NCI-H2196 treated with DMSO at 0.1 percent for 48 hours (cell line): ENCODE measurements around the gene EFCAB11.
"Not testable (repeated sequence)": the region's sequence is repeated elsewhere in the genome, so short reads cannot be mapped to it uniquely, and the experiment has no call there.

ENCODE experiments used
- DNase-seq: peaks from one replicate; lab custom pipeline; 2025; ENCODE audit not compliant: unreplicated experiment; lab: John Stamatoyannopoulos, UW

EFCAB11 gene

DNA sequence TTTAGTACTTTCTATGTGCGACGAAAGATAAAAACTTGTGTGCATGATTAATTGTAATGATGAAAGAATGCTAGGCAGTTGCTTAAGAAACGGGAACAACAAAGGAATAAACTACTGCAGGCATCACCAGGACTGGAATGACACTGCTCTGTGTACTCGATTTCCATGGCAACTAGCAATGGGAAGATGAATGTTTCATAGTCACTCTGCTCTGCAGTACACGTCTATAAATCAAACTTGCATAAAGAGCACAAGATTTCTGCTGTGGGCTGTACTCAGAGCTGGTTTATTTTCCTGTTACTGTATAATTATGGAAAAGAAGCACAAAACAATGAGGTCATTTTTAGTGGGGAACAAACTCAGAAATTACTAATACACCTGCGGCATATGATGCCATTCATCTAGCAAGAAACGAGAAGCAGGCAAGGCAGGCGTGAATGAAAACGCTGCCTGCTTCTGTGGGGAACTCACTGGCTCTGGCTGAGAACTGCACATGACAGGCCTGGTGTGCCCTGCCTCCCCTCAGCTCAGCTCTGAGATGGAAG, 41.8 kb downstream of the EFCAB11 start:
- DNase-seq = no peak

DNA sequence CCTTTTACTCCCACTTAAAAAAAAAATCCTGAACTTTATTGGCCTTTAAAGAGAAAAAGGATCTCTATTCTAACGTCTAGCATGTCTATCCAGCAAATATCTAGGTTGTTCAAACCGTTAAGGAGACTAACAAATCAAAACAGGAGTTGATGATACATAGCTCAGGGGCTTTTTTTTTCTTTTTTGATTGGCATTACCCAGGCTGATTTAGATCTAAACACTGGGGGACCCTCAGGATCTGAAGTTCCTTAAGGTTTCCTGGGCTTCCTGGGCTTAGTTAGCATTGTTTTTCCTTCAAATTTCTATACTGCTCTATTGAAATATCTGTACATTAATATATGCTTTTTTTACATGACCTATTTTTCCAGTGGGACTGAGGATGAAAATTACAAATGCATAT, 42.3 kb downstream of the EFCAB11 start:
- no peak for DNase-seq

DNA sequence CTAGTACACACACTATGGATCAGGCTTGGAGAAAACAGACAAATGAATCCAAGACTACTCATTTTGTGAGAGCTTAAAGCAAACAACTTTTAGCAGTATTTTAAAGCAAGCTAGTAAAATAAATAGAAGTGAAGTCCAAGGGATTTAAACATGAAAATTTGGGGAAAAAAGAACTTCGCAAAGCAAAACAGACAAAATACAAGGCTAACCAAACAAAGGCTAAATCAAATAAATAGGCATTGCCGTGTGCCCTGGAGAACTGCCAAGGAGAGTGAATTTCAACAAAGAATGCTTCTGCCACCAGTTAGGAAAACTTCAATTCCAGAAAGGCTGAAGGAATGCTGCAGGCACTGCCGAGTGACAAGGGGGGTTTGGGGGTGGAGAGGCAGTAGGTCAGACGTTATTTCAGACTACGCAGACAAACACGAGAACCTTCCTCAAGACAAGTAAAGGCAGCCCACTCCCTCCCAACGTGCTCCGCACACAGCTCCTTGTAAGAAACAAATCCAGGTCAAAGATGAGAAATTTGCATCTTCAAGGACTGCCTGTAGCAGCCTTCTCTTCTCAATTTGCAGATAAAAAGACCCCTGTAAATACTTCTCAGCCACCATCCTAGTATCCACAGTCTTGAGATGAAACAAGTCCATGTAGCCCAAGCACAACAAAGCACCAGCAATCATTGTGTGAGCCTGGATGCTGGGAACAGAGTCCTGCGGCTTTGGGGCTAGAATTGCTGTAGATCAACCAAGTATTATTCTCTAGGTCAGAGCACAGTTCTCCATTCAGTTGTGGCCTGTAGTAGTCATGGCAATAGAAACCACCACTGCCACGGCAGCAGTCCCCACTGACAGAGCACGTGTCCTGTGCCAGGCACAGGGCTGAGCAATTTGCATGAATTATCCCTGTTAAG, 43.3 kb downstream of the EFCAB11 start:
- DNase-seq = no peak

DNA sequence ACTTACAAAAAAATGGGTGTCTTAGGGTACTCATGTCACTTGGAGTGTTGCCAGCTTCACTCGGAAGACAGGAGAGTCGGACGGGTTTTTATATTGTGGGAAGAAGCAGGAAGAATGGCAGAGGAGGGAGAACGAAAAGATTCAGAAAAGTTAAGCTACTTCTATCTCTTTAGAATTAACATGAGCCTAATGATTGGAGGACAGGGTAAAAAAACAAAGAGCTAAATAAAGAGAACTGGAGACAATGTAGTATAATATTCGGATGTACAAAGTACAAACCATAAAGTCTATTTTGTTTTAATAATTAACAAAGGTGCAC, 43.9 kb downstream of the EFCAB11 start:
- DNase-seq = no peak

DNA sequence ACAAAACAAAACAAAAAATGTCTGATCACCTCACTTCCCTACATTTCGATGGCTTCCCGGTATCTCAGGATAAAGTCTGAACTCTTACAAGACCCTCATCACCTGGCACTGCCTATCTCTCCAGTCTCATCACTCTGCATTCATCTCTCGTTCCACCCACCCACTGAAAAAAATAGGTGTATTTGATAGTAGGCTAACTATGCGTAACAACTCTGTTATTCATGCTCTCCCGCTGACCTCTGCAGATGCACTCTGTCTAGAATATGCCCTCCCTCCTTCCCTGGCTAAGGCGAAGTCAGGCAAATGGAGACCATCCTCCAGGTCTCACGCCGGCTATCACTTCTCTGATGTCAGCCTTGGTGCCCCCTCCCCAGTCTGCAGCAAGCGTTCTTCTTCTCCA, 44.9 kb downstream of the EFCAB11 start:
- no peak for DNase-seq

DNA sequence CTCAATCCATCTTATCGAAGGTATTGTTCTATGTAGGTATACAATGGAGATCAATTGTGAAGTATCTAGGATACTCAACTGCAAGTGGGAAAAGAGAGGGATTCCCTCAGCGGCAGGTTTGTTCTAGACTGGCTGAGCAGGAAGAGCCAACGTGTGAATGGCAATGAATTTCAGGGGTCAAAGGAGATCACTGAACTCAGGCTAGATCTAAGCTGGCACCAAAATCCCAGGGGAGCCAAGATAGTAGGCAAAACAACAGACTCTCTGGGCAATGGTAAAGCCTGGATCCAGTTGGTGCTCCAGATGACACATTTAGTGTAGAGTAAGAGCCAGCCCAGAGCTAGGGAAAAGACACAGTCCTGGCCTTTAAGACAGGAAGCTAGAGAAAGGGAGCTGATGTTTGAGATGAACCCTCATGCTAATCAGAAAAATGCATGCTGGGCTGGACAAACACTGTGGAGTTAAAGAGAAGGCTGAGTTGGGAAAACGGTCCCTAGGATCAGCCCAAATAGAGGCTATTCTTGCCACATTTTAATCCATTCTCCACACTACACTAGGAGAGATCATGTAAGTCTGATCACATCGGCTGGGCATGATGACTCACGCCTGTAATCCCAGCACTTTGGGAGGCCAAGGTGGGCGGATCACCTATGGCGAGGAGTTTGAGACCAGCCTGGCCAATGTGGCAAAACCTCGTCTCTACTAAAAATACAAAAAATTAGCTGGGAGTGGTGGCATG, 45.6 kb downstream of the EFCAB11 start:
- no peak for DNase-seq

DNA sequence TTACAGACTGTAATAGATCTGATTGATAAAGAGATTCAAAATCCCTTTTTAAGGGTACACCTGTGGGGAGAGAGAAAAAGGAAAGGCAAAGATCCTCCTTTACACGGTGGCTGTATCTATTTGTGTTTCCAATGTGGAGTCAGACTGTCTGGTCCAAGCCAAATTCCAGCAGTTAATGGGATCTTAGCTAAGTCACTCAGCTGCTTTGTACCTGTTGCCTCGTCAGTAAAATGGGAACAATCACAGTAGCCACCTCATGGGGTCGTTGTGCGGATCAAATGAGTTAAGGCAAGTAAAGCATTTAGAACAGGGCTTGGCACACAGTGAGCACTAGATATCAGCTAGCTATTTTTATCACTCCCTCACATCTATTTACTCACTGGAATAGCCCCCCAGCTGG, 46.9 kb downstream of the EFCAB11 start:
- no peak for DNase-seq

DNA sequence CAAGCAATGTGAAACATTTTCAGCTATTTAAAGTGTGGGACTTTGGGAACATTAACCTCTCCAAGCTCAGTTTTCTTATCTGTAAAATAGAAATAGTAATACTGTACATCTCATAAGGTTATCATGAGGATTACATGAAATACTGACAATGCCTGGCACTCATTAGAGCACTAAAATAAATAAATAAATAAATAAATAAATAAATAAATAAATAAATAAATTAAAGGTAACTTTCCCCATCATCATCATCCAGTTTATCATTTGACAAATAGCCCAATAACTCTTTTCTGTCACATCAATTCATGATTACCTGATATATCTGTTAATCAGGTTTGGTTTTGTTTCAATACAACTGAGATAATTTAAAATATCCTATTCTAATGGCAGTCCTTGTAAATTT, 48.5 kb downstream of the EFCAB11 start:
- no peak for DNase-seq

DNA sequence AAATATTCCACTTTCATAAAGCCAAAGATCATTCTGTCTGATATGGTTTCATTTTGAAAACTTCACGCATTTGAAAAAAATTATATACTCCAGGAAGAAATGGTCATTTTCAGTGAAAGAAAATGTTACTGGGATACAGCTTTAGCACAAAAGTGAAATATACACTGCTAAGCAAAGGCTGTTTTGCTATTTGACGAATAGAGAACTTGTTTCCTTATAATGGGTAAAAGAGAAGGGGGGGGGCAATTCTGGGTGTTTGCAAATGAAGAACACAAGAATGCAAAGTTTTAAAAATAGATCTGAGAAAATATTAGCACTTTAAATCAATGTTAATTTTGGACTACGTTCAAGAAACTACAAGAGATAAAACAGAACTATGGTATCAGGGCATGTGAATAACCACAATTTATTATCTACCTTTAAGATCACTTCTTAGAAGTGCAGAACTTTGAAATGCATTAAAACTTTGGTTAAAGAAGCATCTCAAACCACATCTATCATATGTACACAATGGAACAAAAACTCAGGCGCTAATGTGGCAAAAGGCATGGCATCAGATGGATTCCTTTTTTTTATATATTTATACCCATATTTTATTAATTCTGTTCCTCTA, 51.1 kb downstream of the EFCAB11 start:
- DNase-seq = no peak

DNA sequence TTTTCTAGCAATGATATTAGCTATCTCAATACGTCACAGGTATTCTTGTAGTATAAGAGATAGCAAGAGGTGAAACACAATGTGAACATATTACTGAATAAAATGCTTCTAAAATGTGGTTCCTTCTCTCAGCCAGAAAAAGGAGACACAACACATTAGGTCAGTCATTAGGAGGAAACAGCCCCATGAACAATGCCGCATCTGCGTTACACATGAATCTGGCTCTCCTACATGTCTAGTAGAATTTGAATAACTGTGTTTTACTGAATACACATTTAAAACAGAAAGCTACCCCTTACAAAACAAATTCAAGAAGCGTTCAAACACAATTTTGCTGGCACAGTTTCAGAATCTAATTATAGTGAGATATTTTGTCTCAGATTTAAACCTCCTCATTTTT, 51.6 kb downstream of the EFCAB11 start:
- no peak for DNase-seq

DNA sequence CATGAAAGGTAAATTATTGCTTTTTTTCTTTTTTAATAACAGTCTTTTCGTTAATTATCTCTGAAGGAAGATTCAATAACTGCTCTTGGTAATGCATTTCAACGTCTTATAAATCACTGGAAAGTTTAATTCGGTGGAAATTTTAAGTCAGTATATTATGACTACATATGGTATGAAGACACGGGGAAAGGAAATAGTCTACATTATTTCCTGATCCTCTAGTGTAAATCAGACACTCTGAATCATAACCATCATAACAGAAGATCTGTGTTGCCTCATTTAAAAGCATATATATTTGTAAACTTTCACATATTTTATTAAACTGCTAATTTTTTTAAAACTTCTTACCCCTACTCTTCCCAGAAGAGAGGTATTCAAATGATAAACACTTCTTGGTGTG, 53.7 kb downstream of the EFCAB11 start:
- DNase-seq = no peak

DNA sequence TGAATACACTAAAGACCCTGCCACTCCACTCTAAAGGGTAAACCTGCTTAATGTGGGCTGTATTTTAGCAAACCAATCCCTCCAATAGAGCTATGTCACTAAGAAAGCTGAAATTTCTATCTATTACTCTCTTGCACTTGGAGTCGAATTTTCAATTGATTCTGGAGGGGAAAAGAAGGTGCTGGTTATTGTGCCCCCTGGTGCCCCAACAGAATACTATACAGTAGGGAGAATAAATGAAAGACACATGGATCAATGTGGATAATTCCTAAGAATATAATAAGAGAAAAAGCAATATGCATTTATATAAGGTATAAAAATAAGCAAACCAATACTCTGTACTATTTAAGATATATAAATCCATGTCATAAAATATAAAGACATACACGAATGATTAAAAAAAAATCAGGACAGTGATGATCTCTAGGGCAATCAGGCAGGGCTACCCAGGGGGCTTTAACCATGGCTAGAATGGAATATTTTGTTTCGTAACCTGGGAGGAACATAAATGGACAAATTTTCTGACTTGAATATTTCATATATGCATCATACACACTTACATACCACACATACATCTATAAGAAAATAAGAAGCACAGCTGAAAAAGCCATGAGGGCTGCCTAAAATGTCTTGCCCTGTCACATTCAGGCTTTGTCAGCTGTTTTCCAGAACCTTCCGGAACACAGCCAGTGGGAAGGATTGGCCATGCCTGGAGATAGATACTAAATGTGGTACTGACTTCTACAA, 54.4 kb downstream of the EFCAB11 start:
- no peak for DNase-seq

DNA sequence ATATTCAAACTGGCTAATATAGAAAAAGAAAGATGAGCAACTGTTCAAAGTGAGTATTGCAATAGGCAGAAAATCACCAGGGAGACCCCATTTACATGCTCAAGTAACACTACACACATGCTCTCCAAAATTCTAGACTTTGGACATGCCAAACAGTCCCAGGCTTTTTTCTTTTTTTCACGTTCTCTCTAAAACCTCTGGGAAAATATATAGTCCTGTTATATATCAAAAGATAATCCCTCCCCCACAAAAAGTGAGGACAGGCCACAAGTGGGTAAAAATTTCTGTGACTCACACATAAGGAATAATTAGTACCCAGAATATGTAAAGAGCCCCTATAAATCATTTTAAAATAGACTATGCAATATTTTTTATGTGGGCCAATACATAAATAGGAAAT, 55.2 kb downstream of the EFCAB11 start:
- no peak for DNase-seq

DNA sequence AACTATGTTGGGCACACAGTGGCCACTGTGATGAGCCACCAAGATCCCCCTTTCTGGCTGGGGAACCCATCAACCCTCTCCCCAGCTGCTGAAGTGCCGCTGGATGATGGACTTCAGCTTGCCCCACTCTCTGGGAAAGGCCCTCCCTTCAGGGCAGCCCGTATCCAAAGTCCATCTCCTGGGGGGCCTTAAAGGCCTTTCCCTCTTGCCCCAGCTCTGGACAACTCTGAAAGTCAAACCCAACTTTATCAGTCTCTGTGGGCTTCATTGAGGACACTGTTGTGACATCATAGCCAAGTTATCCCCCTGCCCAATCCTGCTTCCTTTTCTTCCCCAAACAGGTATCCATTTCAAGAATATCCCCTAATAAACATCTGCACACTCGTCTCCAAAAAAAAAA, 61.1 kb downstream of the EFCAB11 start:
- not testable (repeated sequence) for DNase-seq

DNA sequence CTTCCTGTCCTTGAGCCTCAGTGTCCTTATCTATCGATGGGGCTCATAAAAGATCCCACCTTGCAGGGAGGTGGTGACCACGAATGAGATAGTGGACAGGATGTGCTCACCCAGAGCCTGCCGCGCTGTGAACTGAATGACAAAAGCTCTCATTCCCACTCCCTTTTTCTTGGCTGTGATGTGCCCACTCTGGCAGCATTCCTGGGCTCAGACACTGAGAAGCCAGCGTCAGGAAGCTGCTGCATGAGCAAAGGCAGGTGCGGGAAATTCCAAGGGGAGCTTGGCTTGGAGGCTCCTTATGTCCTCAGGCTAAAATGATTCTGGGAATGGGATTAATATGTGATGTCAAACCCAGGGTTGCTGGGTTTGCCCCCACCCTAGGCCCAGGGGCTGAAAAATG, 61.6 kb downstream of the EFCAB11 start:
- no peak for DNase-seq

DNA sequence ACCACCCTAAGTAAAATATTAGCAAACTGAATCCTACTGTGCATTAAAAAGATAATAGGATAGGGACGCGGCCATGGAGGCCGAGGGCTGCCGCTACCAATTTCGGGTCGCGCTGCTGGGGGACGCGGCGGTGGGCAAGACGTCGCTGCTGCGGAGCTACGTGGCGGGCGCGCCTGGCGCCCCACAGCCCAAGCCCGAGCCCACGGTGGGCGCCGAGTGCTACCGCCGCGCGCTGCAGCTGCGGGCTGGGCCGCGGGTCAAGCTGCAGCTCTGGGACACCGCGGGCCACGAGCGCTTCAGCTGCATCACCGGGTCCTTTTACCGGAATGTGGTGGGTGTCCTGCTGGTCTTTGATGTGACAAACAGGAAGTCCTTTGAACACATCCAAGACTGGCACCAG, 62.8 kb downstream of the EFCAB11 start:
- DNase-seq = not testable (repeated sequence)

DNA sequence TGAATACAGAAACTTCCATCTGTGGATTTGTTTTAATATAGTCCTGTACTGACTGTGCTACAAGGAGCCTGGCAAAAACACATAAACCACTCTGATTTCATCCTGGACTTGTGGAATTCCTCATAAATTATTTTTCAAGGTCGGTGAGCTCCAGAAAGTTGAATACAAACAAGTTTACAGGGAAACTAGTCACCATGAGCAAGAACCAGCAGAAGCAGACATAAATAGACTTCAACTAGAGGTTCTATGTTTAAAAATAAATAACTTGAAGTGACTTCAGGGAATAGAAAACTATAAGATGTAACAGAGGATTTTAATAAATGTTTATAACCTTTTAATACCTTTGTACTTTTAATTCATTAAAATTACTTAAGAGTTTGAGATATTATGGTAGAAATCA, 63.5 kb downstream of the EFCAB11 start:
- no peak for DNase-seq

DNA sequence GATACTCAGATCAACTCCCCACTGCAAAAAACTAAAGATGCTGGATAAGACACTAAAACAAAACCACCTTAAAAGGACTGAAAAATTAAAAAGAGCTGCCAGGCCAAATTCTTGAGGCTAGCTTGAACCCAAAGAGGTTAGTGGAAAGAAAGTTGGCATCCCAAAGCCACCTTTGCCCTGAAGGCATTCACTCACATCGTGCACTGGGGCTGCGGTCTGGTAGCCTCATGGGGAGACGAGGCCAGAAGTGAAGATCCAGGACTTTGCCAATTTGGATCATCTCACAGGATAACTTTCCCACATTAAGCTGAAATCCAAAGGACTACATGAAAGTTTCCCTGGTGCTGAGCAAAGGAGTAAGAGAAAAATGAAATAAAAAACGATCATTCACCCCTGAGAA, 63.9 kb downstream of the EFCAB11 start:
- no peak for DNase-seq

DNA sequence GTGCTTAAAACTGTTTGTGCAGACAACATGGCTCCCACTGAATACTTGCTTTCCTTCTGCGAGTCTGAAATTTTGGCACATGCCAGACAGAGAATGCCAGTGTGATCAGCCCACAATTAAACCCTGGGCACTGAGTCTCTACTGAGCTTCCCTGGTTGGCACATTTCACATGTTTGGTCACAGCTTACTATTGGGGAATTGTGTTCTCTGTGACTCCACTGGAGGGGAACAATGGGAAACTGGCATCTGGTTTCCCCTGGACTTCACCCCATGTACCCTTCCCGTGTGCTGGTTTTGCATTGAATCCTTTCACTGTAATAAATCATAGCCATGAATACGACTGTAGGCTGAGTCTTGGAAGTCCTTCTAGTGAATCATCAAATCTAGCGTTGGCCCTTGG, 64.9 kb downstream of the EFCAB11 start:
- no peak for DNase-seq

DNA sequence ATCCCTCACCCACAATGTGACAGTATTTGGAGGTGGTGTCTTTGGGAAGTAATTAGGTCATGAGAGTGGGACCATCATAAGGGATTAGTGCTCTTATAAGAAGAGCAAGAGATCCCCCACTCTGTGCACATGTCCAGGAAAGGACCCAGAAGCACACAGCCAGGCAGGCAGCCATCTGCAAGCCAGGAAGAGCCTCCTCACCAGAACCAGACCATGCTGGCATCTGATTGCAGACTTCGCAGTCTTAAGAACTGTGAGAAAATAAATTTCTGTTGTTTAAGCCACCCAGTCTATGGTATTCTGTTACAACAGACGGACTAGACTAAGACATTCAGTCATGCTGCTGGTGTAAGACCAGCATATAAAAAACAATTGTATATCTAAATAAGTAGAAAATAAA, 69.8 kb downstream of the EFCAB11 start:
- no peak for DNase-seq

DNA sequence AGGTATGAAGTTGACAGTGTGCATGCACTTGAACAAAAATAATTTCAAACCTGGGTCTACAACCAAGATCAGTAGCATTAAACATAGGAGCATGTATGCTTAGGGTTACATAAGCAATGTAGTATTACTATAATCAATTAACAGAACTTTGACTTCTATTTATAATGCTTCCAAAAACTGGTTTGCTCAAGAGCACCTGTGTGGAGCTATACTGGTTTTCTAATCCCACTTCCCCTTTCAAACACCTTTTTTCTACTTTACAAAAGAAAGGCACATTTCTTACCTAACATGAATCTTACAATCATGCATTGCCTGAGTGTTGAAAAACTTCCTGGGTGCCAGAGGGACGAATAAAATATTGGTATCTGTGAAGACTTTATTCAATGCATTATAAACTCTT, 72.7 kb downstream of the EFCAB11 start:
- no peak for DNase-seq
